GM19240 (cell line): ENCODE data around the gene RREB1.

ENCODE experiments used
- DNase-seq: peaks from one replicate; pipeline ENCODE4 v3.0.0; 2011; ENCODE audit warnings: low spot score; ENCODE audit not compliant: insufficient read length

RREB1 gene

GRCh38 chr6:7285416-7285815 is 177.7 kb downstream of the RREB1 start:
- no peak for DNase-seq

- no peak for DNase-seq
Observed at GRCh38 chr6:7290079-7290478, 182.3 kb downstream of the RREB1 start.

- DNase-seq: no peak
Observed at GRCh38 chr6:7292596-7293255, 185.0 kb downstream of the RREB1 start.

GRCh38 chr6:7295916-7296315 is 188.2 kb downstream of the RREB1 start:
- DNase-seq: no peak

- DNase-seq: no peak
Observed at GRCh38 chr6:7296602-7297001, 188.8 kb downstream of the RREB1 start.

- DNase-seq: no peak
Observed at GRCh38 chr6:7298113-7298512, 190.4 kb downstream of the RREB1 start.

- no peak for DNase-seq
Observed at GRCh38 chr6:7300926-7301325, 193.2 kb downstream of the RREB1 start.
